Activated naive CD4-positive, alpha-beta T cell treated with anti-CD3 and anti-CD28 coated beads for 36 hours (primary cell): ENCODE measurements around the gene C1QTNF3. TPM values are rescaled to one million over a fixed set of nuclear protein-coding genes. Genes with fewer than 3 reads are reported as not detected.
A peak's percentile ranks its signal among the peaks of the same experiment; 100 is the strongest.
"Not testable (repeated sequence)": the region's sequence is repeated elsewhere in the genome, so short reads cannot be mapped to it uniquely, and the experiment has no call there.

ENCODE experiments used
- CTCF ChIA-PET: fragments of 350-600 bp; sonication (Branson Sonifier 250); formaldehyde crosslinking; loops from one replicate; lab custom pipeline; 2021; ENCODE audit warnings: antibody characterized with exemption; lab: Charles Lee
- DNase-seq: peaks from one replicate; pipeline ENCODE4 v3.0.0-alpha.2; 2020
- H3K27ac Mint-ChIP-seq: one replicate; pipeline ENCODE4 v1.8.0; 2021; ENCODE audit warnings: mild to moderate bottlenecking, mixed read lengths
- H3K27me3 Mint-ChIP-seq: one replicate; pipeline ENCODE4 v1.8.0; 2021; ENCODE audit warnings: low read depth, mixed read lengths
- H3K36me3 Mint-ChIP-seq: one replicate; pipeline ENCODE4 v1.8.0; 2021; ENCODE audit warnings: low read depth, mixed read lengths
- H3K4me1 Mint-ChIP-seq: one replicate; pipeline ENCODE4 v1.8.0; 2021; ENCODE audit warnings: low read depth, mixed read lengths
- H3K4me3 Mint-ChIP-seq: one replicate; pipeline ENCODE4 v1.8.0; 2021; ENCODE audit warnings: mild to moderate bottlenecking, moderate library complexity, mixed read lengths
- H3K9me3 Mint-ChIP-seq: one replicate; pipeline ENCODE4 v1.8.0; 2021; ENCODE audit warnings: mixed read lengths
- intact Hi-C: fragments of 100-400 bp; cut with micrococcal nuclease; formaldehyde crosslinking; loops from one replicate; pipeline ENCODE4 v1.15.1; 2023
- total RNA-seq, 2 experiments: library from RNA; stranded (reverse); gene quantifications; one replicate each; pipeline ENCODE4 v1.2.3, GENCODE V29; 2021

C1QTNF3 gene
- total RNA-seq, 2 experiments from 2014 or later: 1.1 to 1.7 TPM

GRCh38 chr5:34031117-34031516 is 11.9 kb downstream of the C1QTNF3 start:
- Mint-ChIP-seq H3K4me1 (no peaks in the 10 kb centered on the region), H3K27me3 (no peaks in the 10 kb centered on the region), H3K27ac (no peak overlapping the region), H3K36me3 (peaks cover 13% of the 10 kb centered on the region), H3K9me3 (no peaks in the 10 kb centered on the region), H3K4me3 (no peak overlapping the region)
- no peak for DNase-seq
- CTCF ChIA-PET: no interaction called here
- intact Hi-C loops: no loop called here

GRCh38 chr5:34030585-34030984 is 12.4 kb downstream of the C1QTNF3 start:
- CTCF ChIA-PET, intact Hi-C loops, H3K4me3 Mint-ChIP-seq, DNase-seq, H3K9me3 Mint-ChIP-seq, H3K27me3 Mint-ChIP-seq, H3K27ac Mint-ChIP-seq, H3K4me1 Mint-ChIP-seq: not testable (repeated sequence)
- H3K36me3 Mint-ChIP-seq: peaks cover 12% of the 10 kb centered on the region

- CTCF ChIA-PET: no interaction called here
- Mint-ChIP-seq H3K9me3 (no peaks in the 10 kb centered on the region), H3K27me3 (no peaks in the 10 kb centered on the region), H3K4me3 (no peak overlapping the region), H3K36me3 (peaks cover 12% of the 10 kb centered on the region), H3K4me1 (no peaks in the 10 kb centered on the region), H3K27ac (no peak overlapping the region)
- intact Hi-C loops: no loop called here
- no peak for DNase-seq
Observed at GRCh38 chr5:34030048-34030447, 13.0 kb downstream of the C1QTNF3 start.

GRCh38 chr5:34028349-34028748 is 14.7 kb downstream of the C1QTNF3 start:
- no peak overlapping the region for H3K27ac Mint-ChIP-seq
- no peak for DNase-seq
- CTCF ChIA-PET: no interaction called here
- no peaks in the 10 kb centered on the region for H3K9me3 Mint-ChIP-seq
- H3K27me3 Mint-ChIP-seq: no peaks in the 10 kb centered on the region
- peaks cover 9% of the 10 kb centered on the region for H3K36me3 Mint-ChIP-seq
- intact Hi-C loops: no loop called here
- no peak overlapping the region for H3K4me3 Mint-ChIP-seq
- H3K4me1 Mint-ChIP-seq: peaks cover under 1% of the 10 kb centered on the region

DNA sequence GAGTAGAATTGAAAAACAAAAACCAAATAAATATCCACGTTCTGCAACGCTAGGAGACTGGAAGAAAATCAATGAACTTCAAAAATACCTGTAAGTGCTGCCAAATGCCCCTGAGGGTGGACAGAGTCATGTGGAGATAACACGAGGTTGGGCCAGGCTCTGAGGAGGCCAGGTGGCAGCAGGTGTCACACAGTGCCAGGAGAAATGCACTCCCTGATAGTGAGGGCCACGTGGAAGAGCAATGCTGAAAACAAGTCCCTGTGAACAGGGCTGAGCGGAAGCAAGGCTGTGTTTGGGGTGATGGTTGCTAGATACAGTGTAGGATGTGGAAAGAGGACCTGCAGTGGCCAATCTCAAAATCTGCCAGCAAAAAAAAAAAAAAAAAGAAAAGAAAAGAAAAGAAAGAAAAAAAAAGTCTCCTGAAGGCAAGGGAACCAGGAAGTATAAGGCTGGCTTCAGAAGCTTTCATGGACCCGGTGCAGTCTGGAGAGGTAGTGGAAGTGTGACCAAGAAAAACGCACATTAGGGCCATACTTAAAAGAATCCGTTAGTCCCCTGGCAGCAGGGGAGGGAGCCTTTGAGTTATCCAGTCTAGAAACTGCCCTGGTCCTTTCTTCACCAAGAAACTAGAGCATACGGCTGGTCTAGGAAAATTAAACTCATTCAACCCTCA is 16.8 kb downstream of the C1QTNF3 start:
- no peaks in the 10 kb centered on the region for H3K9me3 Mint-ChIP-seq
- H3K27me3 Mint-ChIP-seq: no peaks in the 10 kb centered on the region
- CTCF ChIA-PET: no interaction called here
- peaks cover 12% of the 10 kb centered on the region for H3K36me3 Mint-ChIP-seq
- H3K4me3 Mint-ChIP-seq: no peak overlapping the region
- peaks cover 18% of the 10 kb centered on the region for H3K4me1 Mint-ChIP-seq
- no peak for DNase-seq
- intact Hi-C loops: no loop called here
- H3K27ac Mint-ChIP-seq: no peak overlapping the region

DNA sequence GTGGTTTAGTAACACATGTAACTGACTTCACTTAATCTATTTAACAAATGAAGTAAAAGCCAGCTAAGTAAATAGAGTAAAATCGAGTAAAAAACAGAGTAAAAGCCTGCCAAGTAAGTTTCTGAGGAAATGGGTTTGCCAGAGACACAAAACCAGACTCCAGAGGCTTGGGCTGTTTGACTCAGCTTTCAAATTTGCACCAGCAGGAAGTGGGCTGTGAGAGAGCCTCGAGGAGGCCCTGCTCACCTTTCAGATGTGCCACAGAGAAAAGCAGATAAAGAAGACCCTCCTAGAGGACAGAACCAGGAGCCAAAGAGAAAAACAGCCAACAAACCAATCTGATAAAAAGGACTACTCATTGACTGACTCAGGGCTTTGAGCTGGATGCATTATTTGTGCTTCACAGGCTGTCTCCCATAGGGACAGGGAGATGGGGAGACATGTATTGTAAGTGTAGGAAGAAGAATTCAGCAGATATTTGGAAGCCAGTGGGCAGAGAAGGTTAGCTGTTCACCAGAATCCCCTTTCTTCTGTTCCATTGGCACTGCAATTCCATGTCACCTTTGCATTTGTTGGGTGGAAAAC is 20.8 kb downstream of the C1QTNF3 start:
- H3K4me1 Mint-ChIP-seq: peaks cover 21% of the 10 kb centered on the region
- intact Hi-C loops: no loop called here
- H3K27ac Mint-ChIP-seq: peak overlapping the region; percentile 32
- peaks cover 19% of the 10 kb centered on the region for H3K36me3 Mint-ChIP-seq
- CTCF ChIA-PET: interaction anchor here (0.6 to 1.1 kb wide), 3 partner anchors 13 to 60 kb away, joined by 3 read pairs; no protein-coding TSS in a partner anchor
- no peaks in the 10 kb centered on the region for H3K9me3 Mint-ChIP-seq
- peak; percentile 58 for DNase-seq
- no peaks in the 10 kb centered on the region for H3K27me3 Mint-ChIP-seq
- H3K4me3 Mint-ChIP-seq: no peak overlapping the region

DNA sequence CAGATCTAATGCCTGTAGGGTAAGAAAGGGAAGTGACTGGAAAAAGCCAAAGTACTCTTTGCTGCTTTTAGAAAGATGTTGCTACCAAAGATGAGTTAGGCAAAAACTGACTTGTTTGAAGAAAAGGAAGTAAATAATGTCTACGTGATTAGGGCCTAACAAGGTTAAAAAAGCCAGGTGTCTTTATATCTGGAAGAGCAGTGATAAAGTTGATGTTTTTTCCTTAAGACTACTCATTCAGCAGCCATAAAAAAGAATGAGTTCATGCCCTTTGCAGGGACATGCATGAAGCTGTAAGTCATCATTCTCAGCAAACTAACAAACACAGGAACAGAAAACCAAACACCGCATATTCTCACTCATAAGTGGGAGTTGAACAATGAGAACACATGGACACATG is 21.7 kb downstream of the C1QTNF3 start:
- Mint-ChIP-seq H3K9me3 (no peaks in the 10 kb centered on the region), H3K4me1 (peaks cover 21% of the 10 kb centered on the region), H3K4me3 (no peak overlapping the region), H3K27ac (peak overlapping the region; percentile 27), H3K27me3 (no peaks in the 10 kb centered on the region), H3K36me3 (peaks cover 19% of the 10 kb centered on the region)
- CTCF ChIA-PET: interaction anchor here (0.9 kb wide), 1 partner anchor 24 kb away, joined by 3 read pairs; no protein-coding TSS in a partner anchor
- intact Hi-C loops: no loop called here
- no peak for DNase-seq

- CTCF ChIA-PET: interaction anchor here (0.9 kb wide), 1 partner anchor 24 kb away, joined by 3 read pairs; no protein-coding TSS in a partner anchor
- Mint-ChIP-seq H3K4me1 (peaks cover 21% of the 10 kb centered on the region), H3K27ac (no peak overlapping the region), H3K4me3 (no peak overlapping the region), H3K9me3 (no peaks in the 10 kb centered on the region), H3K36me3 (peaks cover 15% of the 10 kb centered on the region), H3K27me3 (no peaks in the 10 kb centered on the region)
- DNase-seq: no peak
- intact Hi-C loops: no loop called here
Observed at GRCh38 chr5:34020726-34021125, 22.3 kb downstream of the C1QTNF3 start.

DNA sequence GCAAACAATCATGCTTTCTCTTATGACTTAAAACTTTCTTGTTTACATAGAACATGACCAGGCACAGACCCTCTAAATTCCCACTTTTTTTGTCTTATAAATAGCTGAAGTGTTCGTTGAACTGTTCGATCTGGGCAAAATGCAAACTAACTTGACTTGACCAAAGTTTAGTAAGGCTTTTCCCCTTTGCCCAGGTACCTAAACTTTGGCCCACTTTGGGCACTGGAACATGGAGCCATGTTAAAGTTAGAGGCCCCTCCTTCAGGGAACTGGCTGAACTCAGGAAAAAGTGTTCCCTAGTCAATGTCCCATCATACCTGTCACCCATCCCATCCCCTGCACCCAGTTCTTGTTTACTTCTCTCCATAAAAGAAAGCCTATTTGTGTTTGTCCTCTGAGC is 25.8 kb downstream of the C1QTNF3 start:
- H3K9me3 Mint-ChIP-seq: no peaks in the 10 kb centered on the region
- peaks cover 12% of the 10 kb centered on the region for H3K36me3 Mint-ChIP-seq
- H3K27ac Mint-ChIP-seq: no peak overlapping the region
- peaks cover 24% of the 10 kb centered on the region for H3K4me1 Mint-ChIP-seq
- H3K4me3 Mint-ChIP-seq: no peak overlapping the region
- CTCF ChIA-PET: interaction anchor here (1.0 kb wide), 1 partner anchor 20 kb away, joined by 4 read pairs; no protein-coding TSS in a partner anchor
- intact Hi-C loops: no loop called here
- no peaks in the 10 kb centered on the region for H3K27me3 Mint-ChIP-seq
- no peak for DNase-seq

GRCh38 chr5:34016750-34017149 is 26.3 kb downstream of the C1QTNF3 start:
- Mint-ChIP-seq H3K4me3 (no peak overlapping the region), H3K4me1 (peaks cover 19% of the 10 kb centered on the region), H3K27me3 (no peaks in the 10 kb centered on the region), H3K36me3 (peaks cover 10% of the 10 kb centered on the region), H3K9me3 (no peaks in the 10 kb centered on the region), H3K27ac (no peak overlapping the region)
- no peak for DNase-seq
- intact Hi-C loops: no loop called here
- CTCF ChIA-PET: no interaction called here

GRCh38 chr5:34016222-34016621 is 26.8 kb downstream of the C1QTNF3 start:
- peaks cover 7% of the 10 kb centered on the region for H3K36me3 Mint-ChIP-seq
- intact Hi-C loops: no loop called here
- peaks cover 14% of the 10 kb centered on the region for H3K4me1 Mint-ChIP-seq
- no peak overlapping the region for H3K4me3 Mint-ChIP-seq
- CTCF ChIA-PET: no interaction called here
- no peak for DNase-seq
- H3K27me3 Mint-ChIP-seq: no peaks in the 10 kb centered on the region
- no peaks in the 10 kb centered on the region for H3K9me3 Mint-ChIP-seq
- no peak overlapping the region for H3K27ac Mint-ChIP-seq

DNA sequence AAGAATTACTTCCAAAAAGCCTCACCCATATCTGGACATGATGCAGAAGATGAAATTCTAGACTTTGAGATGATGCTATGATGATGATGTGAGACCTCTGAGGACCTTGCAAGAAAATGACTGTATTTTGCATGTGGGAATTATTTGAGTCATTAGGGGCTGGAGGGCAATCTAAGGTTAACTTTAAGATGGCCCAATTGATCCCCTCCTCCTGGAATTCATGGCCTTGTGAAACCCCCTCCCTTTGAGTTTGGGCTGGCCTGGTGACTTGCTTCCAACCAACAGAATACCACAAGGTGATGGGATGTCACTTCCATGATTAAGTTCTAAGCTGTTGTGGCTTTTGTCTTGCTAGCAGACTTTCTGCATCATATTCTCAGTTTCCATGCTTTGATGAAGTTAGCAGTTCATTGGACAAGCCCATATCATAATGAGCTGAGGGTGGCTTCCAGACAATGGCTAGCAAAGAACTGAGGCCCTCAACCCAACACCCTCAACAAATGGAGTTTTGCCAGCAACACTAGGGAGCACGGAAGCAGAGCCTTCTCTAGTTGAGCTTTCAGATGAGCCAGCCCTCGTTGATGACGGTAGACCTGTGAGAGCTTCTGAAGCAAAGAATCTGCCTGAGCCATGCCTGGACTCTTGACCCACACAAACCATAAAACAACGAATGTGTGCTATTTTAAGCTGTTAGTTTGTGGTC is 27.7 kb downstream of the C1QTNF3 start:
- Mint-ChIP-seq H3K4me1 (peaks cover 10% of the 10 kb centered on the region), H3K27me3 (no peaks in the 10 kb centered on the region), H3K4me3 (no peak overlapping the region), H3K27ac (no peak overlapping the region), H3K36me3 (peaks cover 3% of the 10 kb centered on the region), H3K9me3 (no peaks in the 10 kb centered on the region)
- intact Hi-C loops: no loop called here
- DNase-seq: peak; percentile 31
- CTCF ChIA-PET: no interaction called here
